KBM-7 (cell line): Measurements from ENCODE around the gene RNFT2.
A peak's percentile ranks its signal among the peaks of the same experiment; 100 is the strongest.

Experiments used
- DNase-seq: peaks from one replicate; pipeline ENCODE4 v3.0.0-alpha.2; 2015
- in situ Hi-C: fragments of 300-500 bp; cut with MboI; formaldehyde crosslinking; loops from 2 replicates; pipeline ENCODE4 v1.14.3; 2020; ENCODE audit warnings: low sequenced_read_pairs, low pct_unique_long_range_greater_than_20kb, mixed read lengths

Gene RNFT2

GRCh38 chr12:116708826-116709756, 29.0 kb upstream of the RNFT2 start:
- in situ Hi-C loops: loop anchor here (25.0 kb wide), 1 partner anchor 403 kb away; no protein-coding TSS in a partner anchor
- peak; percentile 78 for DNase-seq

DNA sequence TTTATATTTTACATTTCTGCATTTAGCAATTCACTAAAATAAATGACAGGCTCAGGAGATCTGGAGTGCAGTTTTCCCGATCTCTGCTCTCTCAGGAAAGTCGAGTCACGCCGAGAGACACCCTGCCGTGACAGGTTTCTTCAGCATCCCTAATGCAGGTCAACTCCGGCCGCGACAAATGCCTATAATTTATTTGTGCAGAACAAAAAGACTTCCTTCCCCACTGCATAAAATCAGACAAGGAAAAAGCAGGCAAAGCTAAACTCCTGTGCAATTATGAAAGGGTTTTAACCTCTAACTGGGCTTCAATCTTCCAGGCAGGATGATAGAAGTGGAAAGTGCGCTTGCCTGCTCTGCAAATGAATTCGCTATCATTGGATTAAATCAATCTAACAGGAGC, 28.3 kb upstream of the RNFT2 start:
- DNase-seq: no peak

GRCh38 chr12:116710370-116711150, 27.6 kb upstream of the RNFT2 start:
- in situ Hi-C loops: loop anchor here (25.0 kb wide), 1 partner anchor 402 kb away; no protein-coding TSS in a partner anchor
- no peak for DNase-seq

More for the DNA sequence above, 28.3 kb upstream of the RNFT2 start:
- in situ Hi-C loops: loop anchor here (25.0 kb wide), 1 partner anchor 403 kb away; no protein-coding TSS in a partner anchor

- in situ Hi-C loops: loop anchor here (25.0 kb wide), 1 partner anchor 400 kb away; no protein-coding TSS in a partner anchor
- no peak for DNase-seq
Measured at GRCh38 chr12:116712458-116713303, 25.4 kb upstream of the RNFT2 start.

GRCh38 chr12:116713527-116713926, 24.6 kb upstream of the RNFT2 start:
- in situ Hi-C loops: loop anchor here (25.0 kb wide), 1 partner anchor 399 kb away; no protein-coding TSS in a partner anchor
- DNase-seq: no peak

GRCh38 chr12:116714175-116714574, 23.9 kb upstream of the RNFT2 start:
- in situ Hi-C loops: loop anchor here (25.0 kb wide), 1 partner anchor 398 kb away; no protein-coding TSS in a partner anchor

GRCh38 chr12:116717466-116718437, 20.4 kb upstream of the RNFT2 start:
- in situ Hi-C loops: loop anchor here (25.0 kb wide), 1 partner anchor 395 kb away; no protein-coding TSS in a partner anchor
- no peak for DNase-seq

More at GRCh38 chr12:116714175-116714574, 23.9 kb upstream of the RNFT2 start:
- no peak for DNase-seq

DNA sequence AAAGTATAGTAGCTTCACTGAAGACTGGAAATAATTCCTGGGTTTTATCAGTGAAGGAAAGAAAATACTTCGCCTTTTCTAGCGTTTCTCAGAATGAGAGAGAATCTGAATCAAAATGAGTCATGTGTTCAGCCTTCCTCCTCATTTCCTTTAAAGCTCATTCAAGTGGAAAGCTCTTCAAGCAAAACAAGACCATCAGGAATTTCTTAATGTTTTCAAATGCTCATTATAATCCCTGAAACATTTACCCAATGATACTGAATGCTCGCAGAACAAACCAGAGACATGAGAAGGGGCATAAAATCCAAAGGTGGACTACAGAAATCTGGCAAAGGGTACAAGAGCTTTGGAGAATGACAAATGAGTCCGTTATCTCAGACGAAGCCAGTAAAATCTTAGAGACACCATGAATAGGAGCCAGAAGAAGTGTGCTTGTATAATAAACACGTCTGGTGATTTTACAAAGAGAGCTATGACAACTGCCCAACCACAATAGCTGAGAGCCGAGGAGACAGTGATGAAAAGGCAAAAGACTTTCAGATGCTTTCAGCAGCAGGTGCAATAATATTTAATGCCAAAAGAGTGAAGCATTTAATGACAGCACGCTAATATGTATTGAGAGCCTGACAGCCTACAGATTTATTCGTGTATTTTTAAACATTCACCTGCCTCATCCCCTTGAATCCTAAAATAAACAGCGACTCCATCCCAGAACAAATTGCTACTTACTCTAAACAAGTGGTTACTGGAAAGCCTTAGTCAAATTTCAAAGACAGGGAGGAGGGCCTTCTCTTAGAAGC, 19.3 kb upstream of the RNFT2 start:
- in situ Hi-C loops: loop anchor here (25.0 kb wide), 1 partner anchor 393 kb away; no protein-coding TSS in a partner anchor

DNA sequence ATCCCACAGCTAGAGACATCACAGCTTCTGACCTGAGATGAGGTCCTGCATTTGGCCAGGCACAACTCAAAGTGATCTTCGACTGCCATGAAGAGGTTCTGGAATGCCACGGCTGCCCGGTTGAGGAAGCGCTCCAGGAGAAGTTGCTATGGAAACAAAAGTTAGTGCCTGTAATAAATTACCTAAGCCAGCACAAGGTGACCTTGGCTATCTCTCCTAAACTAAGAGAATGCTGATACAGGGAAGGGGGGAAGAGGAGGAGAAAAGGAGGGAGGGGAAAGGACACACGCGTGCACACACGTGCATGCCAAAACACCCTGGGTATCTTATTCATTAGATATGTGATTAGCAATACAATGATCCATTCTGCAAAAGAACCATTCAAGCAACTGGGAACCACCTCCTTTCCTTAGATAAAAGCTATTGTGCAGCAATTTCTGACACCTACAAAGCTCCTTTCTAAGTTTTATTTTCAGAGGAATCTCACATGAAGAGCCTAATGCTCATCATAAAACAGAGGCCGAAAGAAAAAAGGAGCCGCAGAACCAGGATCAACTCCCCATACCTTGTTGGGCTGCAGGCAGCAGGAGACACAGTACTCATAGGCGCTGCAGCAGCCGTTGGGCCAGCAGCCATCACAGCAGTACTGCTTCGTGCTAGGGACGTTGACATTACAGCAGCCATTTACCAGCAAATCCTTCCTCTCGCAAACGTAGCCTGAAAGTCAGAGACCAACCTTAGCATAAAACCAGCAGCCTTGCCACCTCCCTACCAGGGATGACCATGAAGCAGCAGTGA, 18.2 kb upstream of the RNFT2 start:
- in situ Hi-C loops: loop anchor here (25.0 kb wide), 1 partner anchor 392 kb away; no protein-coding TSS in a partner anchor
- DNase-seq: no peak

More for the DNA sequence above, 19.3 kb upstream of the RNFT2 start:
- no peak for DNase-seq

- in situ Hi-C loops: loop anchor here (25.0 kb wide), 1 partner anchor 390 kb away; no protein-coding TSS in a partner anchor
- no peak for DNase-seq
Measured at GRCh38 chr12:116722245-116722644, 15.9 kb upstream of the RNFT2 start.

DNA sequence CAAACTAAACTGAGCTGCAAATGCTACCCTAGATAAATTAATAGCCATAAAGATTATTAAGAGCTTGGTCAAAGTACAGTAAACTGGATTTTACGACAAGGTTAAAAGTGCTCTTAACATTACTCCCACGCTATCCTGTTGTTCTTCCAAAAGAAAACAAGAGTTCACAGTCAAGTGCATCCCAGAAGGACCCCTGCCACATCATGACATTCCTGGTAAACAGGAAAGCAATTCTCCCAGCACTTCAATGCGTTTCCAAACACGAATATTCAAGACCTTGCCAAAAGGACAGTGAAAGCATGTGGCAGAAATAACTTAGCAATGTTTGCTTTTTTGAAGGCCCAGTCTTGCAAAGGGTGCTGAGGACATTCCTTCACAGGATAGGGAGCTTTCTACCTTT, 11.4 kb upstream of the RNFT2 start:
- in situ Hi-C loops: no loop called here
- no peak for DNase-seq

GRCh38 chr12:116727261-116727660, 10.9 kb upstream of the RNFT2 start:
- in situ Hi-C loops: no loop called here
- no peak for DNase-seq

DNA sequence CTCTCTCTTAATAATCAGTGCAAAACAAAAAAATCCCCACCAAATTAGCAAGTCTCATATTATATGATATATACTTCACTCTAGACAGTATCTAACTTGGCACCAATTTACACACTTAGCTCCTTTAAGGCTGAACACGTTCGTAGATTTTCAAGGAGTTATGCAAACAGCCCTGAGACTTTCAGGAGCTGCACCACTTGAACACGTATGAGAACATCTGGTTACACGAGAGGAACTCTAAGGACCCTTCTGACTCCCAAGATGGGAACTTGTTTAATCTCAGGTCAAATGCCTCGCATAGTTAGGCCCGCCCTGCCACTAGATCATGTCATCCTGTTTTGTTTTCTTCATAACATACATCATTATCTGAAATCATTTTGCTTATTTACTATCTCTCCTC, 10.2 kb upstream of the RNFT2 start:
- in situ Hi-C loops: no loop called here
- no peak for DNase-seq

DNA sequence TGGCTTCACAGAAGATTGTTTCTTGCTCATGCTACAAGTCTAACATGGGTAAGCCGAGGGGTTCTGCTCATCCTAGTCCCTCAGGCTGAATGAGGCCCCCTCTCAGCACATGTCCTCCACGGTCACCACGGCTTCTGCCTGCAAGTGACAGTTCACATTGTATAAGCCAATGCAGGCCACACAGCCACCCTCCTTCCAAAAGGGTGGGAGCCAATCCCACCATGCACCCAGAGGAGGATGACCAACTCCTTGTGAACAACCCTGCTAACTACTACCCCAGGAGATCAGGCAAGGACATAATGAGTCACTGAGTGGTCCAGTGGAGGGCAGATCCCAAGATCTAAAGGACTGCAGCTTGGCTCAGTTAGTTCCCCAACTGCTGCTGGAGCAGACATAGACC, 6.3 kb upstream of the RNFT2 start:
- no peak for DNase-seq
- in situ Hi-C loops: no loop called here

GRCh38 chr12:116734156-116734768, 3.9 kb upstream of the RNFT2 start:
- DNase-seq: no peak
- in situ Hi-C loops: no loop called here

DNA sequence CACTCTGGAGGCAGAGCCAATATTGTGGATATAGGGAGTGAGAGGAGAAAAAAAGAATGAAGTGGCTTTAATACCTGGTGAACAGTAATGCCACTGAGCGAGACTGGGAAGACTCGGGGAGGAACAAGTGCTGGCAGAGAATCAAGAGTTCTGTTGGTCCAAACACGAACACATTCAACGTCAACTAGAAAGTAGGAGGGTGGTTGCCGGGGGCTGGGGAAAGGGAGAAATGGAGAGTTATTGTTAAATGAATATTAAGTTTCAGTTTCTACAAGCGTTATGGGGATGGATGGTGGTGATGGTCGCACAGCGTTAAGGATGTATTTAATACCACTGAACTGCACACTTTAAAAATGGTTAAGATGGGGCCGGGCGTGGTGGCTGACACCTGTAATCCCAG, 3.0 kb upstream of the RNFT2 start:
- in situ Hi-C loops: no loop called here
- DNase-seq: no peak
